ENCODE measurements around the gene SLC30A7. TPM values are rescaled to one million over a fixed set of nuclear protein-coding genes. Genes with fewer than 3 reads are reported as not detected.
A peak's percentile ranks its signal among the peaks of the same experiment; 100 is the strongest.
"Not testable (repeated sequence)": the region's sequence is repeated elsewhere in the genome, so short reads cannot be mapped to it uniquely, and the experiment has no call there.

The SLC30A7 gene
- total RNA-seq, 1 donor from 2014 or later: 56.6 TPM

- H3K4me1 Mint-ChIP-seq (ENCODE audit: low read depth, unreplicated experiment): no peaks in the 10 kb centered on the region
- FAIRE-seq (peak; percentile 54), DNase-seq (ENCODE audit: low read depth) (no peak)
- peaks cover 4% of the 10 kb centered on the region for H3K79me2 ChIP-seq (ENCODE audit: insufficient read depth, low read length)
- H3K9me3 ChIP-seq (ENCODE audit: insufficient read depth, low read depth, low read length): no peaks in the 10 kb centered on the region
- peaks cover 8% of the 10 kb centered on the region for H4K20me1 ChIP-seq (ENCODE audit: insufficient read depth, low read length)
- peaks cover 11% of the 10 kb centered on the region for H3K36me3 ChIP-seq (ENCODE audit: insufficient read depth, low read length)
- H3K9ac ChIP-seq (ENCODE audit: low read length): no peak overlapping the region
- H3K4me3 Mint-ChIP-seq (ENCODE audit: unreplicated experiment): no peak overlapping the region
- H3K4me2 ChIP-seq (ENCODE audit: low read length): no peak overlapping the region
- no peak overlapping the region for H3K27ac Mint-ChIP-seq (ENCODE audit: unreplicated experiment)
- no peaks in the 10 kb centered on the region for H3K4me1 ChIP-seq (ENCODE audit: insufficient read depth, low read length)
- no peaks in the 10 kb centered on the region for H3K9me3 Mint-ChIP-seq (ENCODE audit: unreplicated experiment)
- TF ChIP-seq EZH2 (IDR thresholded peaks at IDR 0.05; ENCODE audit: insufficient read depth, low read length) (no peak), CTCF (IDR thresholded peaks at IDR 0.05; ENCODE audit: insufficient read depth, low read depth, low read length) (no peak)
- no peak overlapping the region for H2AFZ ChIP-seq (ENCODE audit: low read depth, low read length)
- peaks cover 11% of the 10 kb centered on the region for H3K36me3 Mint-ChIP-seq (ENCODE audit: low read depth, unreplicated experiment)
- no peak overlapping the region for H3K4me3 ChIP-seq (ENCODE audit: insufficient read depth, low read depth, low read length)
- no peak overlapping the region for H3K27ac ChIP-seq (ENCODE audit: low read depth, low read length)
- H3K27me3 Mint-ChIP-seq (ENCODE audit: low read depth, unreplicated experiment): no peaks in the 10 kb centered on the region
- no peaks in the 10 kb centered on the region for H3K27me3 ChIP-seq (ENCODE audit: insufficient read depth, low read length)
Measured at GRCh38 chr1:100931716-100932115, 35.8 kb downstream of the SLC30A7 start.

- not testable (repeated sequence) for DNase-seq (ENCODE audit: low read depth); H3K4me1 ChIP-seq (ENCODE audit: insufficient read depth, low read length); H3K9me3 Mint-ChIP-seq (ENCODE audit: unreplicated experiment); H3K27me3 Mint-ChIP-seq (ENCODE audit: low read depth, unreplicated experiment); H3K27ac ChIP-seq (ENCODE audit: low read depth, low read length); H2AFZ ChIP-seq (ENCODE audit: low read depth, low read length); H3K27me3 ChIP-seq (ENCODE audit: insufficient read depth, low read length); H4K20me1 ChIP-seq (ENCODE audit: insufficient read depth, low read length); H3K4me3 Mint-ChIP-seq (ENCODE audit: unreplicated experiment); FAIRE-seq; H3K4me2 ChIP-seq (ENCODE audit: low read length); H3K9me3 ChIP-seq (ENCODE audit: insufficient read depth, low read depth, low read length); H3K79me2 ChIP-seq (ENCODE audit: insufficient read depth, low read length); H3K4me1 Mint-ChIP-seq (ENCODE audit: low read depth, unreplicated experiment); H3K9ac ChIP-seq (ENCODE audit: low read length); H3K27ac Mint-ChIP-seq (ENCODE audit: unreplicated experiment); H3K4me3 ChIP-seq (ENCODE audit: insufficient read depth, low read depth, low read length)
- H3K36me3 Mint-ChIP-seq (ENCODE audit: low read depth, unreplicated experiment): peaks cover 18% of the 10 kb centered on the region
- peaks cover 16% of the 10 kb centered on the region for H3K36me3 ChIP-seq (ENCODE audit: insufficient read depth, low read length)
Measured at GRCh38 chr1:100933555-100933954, 37.7 kb downstream of the SLC30A7 start.

GRCh38 chr1:100936194-100936967 is 40.5 kb downstream of the SLC30A7 start:
- Mint-ChIP-seq H3K36me3 (ENCODE audit: low read depth, unreplicated experiment) (peaks cover 25% of the 10 kb centered on the region), H3K4me3 (ENCODE audit: unreplicated experiment) (no peak overlapping the region), H3K9me3 (ENCODE audit: unreplicated experiment) (no peaks in the 10 kb centered on the region), H3K27me3 (ENCODE audit: low read depth, unreplicated experiment) (no peaks in the 10 kb centered on the region), H3K27ac (ENCODE audit: unreplicated experiment) (no peak overlapping the region), H3K4me1 (ENCODE audit: low read depth, unreplicated experiment) (no peaks in the 10 kb centered on the region)
- Histone ChIP-seq H3K9ac (ENCODE audit: low read length) (no peak overlapping the region), H3K4me2 (ENCODE audit: low read length) (no peak overlapping the region), H3K27me3 (ENCODE audit: insufficient read depth, low read length) (no peaks in the 10 kb centered on the region), H3K79me2 (ENCODE audit: insufficient read depth, low read length) (peaks cover 4% of the 10 kb centered on the region), H3K4me1 (ENCODE audit: insufficient read depth, low read length) (no peaks in the 10 kb centered on the region), H3K36me3 (ENCODE audit: insufficient read depth, low read length) (peaks cover 23% of the 10 kb centered on the region), H2AFZ (ENCODE audit: low read depth, low read length) (no peak overlapping the region), H3K27ac (ENCODE audit: low read depth, low read length) (no peak overlapping the region), H3K9me3 (ENCODE audit: insufficient read depth, low read depth, low read length) (no peaks in the 10 kb centered on the region), H3K4me3 (ENCODE audit: insufficient read depth, low read depth, low read length) (no peak overlapping the region), H4K20me1 (ENCODE audit: insufficient read depth, low read length) (peaks cover 7% of the 10 kb centered on the region)
- DNase-seq (ENCODE audit: low read depth) (no peak), FAIRE-seq (no peak)
- no peak for TF ChIP-seq EZH2 (IDR thresholded peaks at IDR 0.05; ENCODE audit: insufficient read depth, low read length)
